ENCODE measurements around the gene DARS1.

GRCh38 chr2:135952891-135953290, 32.5 kb downstream of the DARS1 start:
- TF ChIP-seq CTCF (IDR thresholded peaks at IDR 0.05) (no peak), POLR2AphosphoS5 (IDR thresholded peaks at IDR 0.05) (no peak)

Data from breast epithelium (tissue), 3 donors.